Nephron (organoid): ENCODE measurements around the gene GAB1.

ENCODE experiments used
- H3K27ac Mint-ChIP-seq, 3 experiments: 2 replicates each; pipeline ENCODE4 v1.8.0; 2020; ENCODE audit warnings: mixed read lengths in 3 of 3, mild to moderate bottlenecking in 2 of 3, moderate library complexity in 1 of 3
- H3K27me3 Mint-ChIP-seq: 2 replicates; pipeline ENCODE4 v1.8.0; 2021; ENCODE audit warnings: low read depth, mild to moderate bottlenecking, moderate library complexity, mixed read lengths
- H3K36me3 Mint-ChIP-seq: 2 replicates; pipeline ENCODE4 v1.8.0; 2020; ENCODE audit warnings: low read depth, mixed read lengths
- H3K4me1 Mint-ChIP-seq: 2 replicates; pipeline ENCODE4 v1.8.0; 2020; ENCODE audit warnings: mixed read lengths
- H3K4me3 Mint-ChIP-seq, 3 experiments: 2 replicates each; pipeline ENCODE4 v1.8.0; 2020; ENCODE audit warnings: mild to moderate bottlenecking in 3 of 3, mixed read lengths in 3 of 3, moderate library complexity in 2 of 3
- H3K9me3 Mint-ChIP-seq: 2 replicates; pipeline ENCODE4 v1.8.0; 2020; ENCODE audit warnings: mixed read lengths
- CTCF ChIP-seq, 3 experiments: fragments of 200-600 bp; sonication (generic); IDR thresholded peaks; one replicate each; pipeline ENCODE4 v1.5.0; 2021; ENCODE audit warnings: antibody characterized with exemption in 3 of 3; ENCODE audit not compliant: unreplicated experiment in 3 of 3

GAB1 gene

GRCh38 chr4:143351774-143352451 lies 15.2 kb downstream of the GAB1 start:
- Mint-ChIP-seq H3K36me3 (no peaks in the 10 kb centered on the region), H3K9me3 (no peaks in the 10 kb centered on the region), H3K27ac (peak overlapping the region; percentile 28 to 80 (median 70)), H3K27me3 (no peaks in the 10 kb centered on the region), H3K4me1 (peaks cover 57% of the 10 kb centered on the region), H3K4me3 (no peak overlapping the region)
- no peak for TF ChIP-seq CTCF (IDR thresholded peaks at IDR 0.05; ENCODE audit: unreplicated experiment in 3 of 3)

GRCh38 chr4:143352720-143353119 lies 16.0 kb downstream of the GAB1 start:
- H3K4me1 Mint-ChIP-seq, result peaks cover 64% of the 10 kb centered on the region
- no peaks in the 10 kb centered on the region for H3K36me3 Mint-ChIP-seq
- H3K9me3 Mint-ChIP-seq, result no peaks in the 10 kb centered on the region
- no peak for TF ChIP-seq CTCF (IDR thresholded peaks at IDR 0.05; ENCODE audit: unreplicated experiment in 3 of 3)
- no peaks in the 10 kb centered on the region for H3K27me3 Mint-ChIP-seq
- peak overlapping the region in 1 of 3 experiments; percentile 17 for H3K4me3 Mint-ChIP-seq
- H3K27ac Mint-ChIP-seq, result peak overlapping the region; percentile 28 to 80 (median 70)

GRCh38 chr4:143353797-143354196 lies 17.1 kb downstream of the GAB1 start:
- H3K4me1 Mint-ChIP-seq, result peaks cover 68% of the 10 kb centered on the region
- no peak for TF ChIP-seq CTCF (IDR thresholded peaks at IDR 0.05; ENCODE audit: unreplicated experiment in 3 of 3)
- H3K27me3 Mint-ChIP-seq, result no peaks in the 10 kb centered on the region
- peak overlapping the region in 2 of 3 experiments; percentile 1 to 70 for H3K27ac Mint-ChIP-seq
- no peaks in the 10 kb centered on the region for H3K36me3 Mint-ChIP-seq
- H3K4me3 Mint-ChIP-seq, result no peak overlapping the region
- no peaks in the 10 kb centered on the region for H3K9me3 Mint-ChIP-seq

GRCh38 chr4:143354990-143355389 lies 18.3 kb downstream of the GAB1 start:
- H3K27me3 Mint-ChIP-seq, result no peaks in the 10 kb centered on the region
- H3K27ac Mint-ChIP-seq, result peak overlapping the region; percentile 61 to 91 (median 70)
- H3K9me3 Mint-ChIP-seq, result no peaks in the 10 kb centered on the region
- TF ChIP-seq CTCF (IDR thresholded peaks at IDR 0.05; ENCODE audit: unreplicated experiment in 3 of 3), result no peak
- H3K4me3 Mint-ChIP-seq, result no peak overlapping the region
- H3K4me1 Mint-ChIP-seq, result peaks cover 80% of the 10 kb centered on the region
- H3K36me3 Mint-ChIP-seq, result no peaks in the 10 kb centered on the region

- peak overlapping the region in 2 of 3 experiments; percentile 31 to 55 for H3K4me3 Mint-ChIP-seq
- peak overlapping the region; percentile 61 to 91 (median 70) for H3K27ac Mint-ChIP-seq
- H3K9me3 Mint-ChIP-seq, result no peaks in the 10 kb centered on the region
- no peak for TF ChIP-seq CTCF (IDR thresholded peaks at IDR 0.05; ENCODE audit: unreplicated experiment in 3 of 3)
- H3K36me3 Mint-ChIP-seq, result no peaks in the 10 kb centered on the region
- no peaks in the 10 kb centered on the region for H3K27me3 Mint-ChIP-seq
- peaks cover 84% of the 10 kb centered on the region for H3K4me1 Mint-ChIP-seq
Observed at GRCh38 chr4:143355540-143356217, 19.0 kb downstream of the GAB1 start.
